Adrenal gland (tissue), 12 donors: ENCODE data around the gene MFN2. TPM values are rescaled to one million over a fixed set of nuclear protein-coding genes. Genes with fewer than 3 reads are reported as not detected.
"Not testable (repeated sequence)": the region's sequence is repeated elsewhere in the genome, so short reads cannot be mapped to it uniquely, and the experiment has no call there.

Source experiments
- DNase-seq, 7 donors: peaks; one replicate each; pipeline ENCODE4 v3.0.0-alpha.2; 2019 to 2020
- H3K27ac ChIP-seq, 5 donors: fragments of 200-600 bp; sonication (generic) in 4 of 5; 1 replicate in 3 of 5; 2 replicates in 2 of 5; pipeline versions ENCODE4 v1.5.1 to v1.8.0; 2016 to 2020; ENCODE audit warnings: mild to moderate bottlenecking in 1 of 5
- H3K27me3 ChIP-seq: fragments of 200-600 bp; 2 replicates; pipeline ENCODE4 v1.8.0; 2021
- H3K36me3 ChIP-seq, 2 donors: fragments of 200-600 bp; replicated peaks in 1 of 2; 1 replicate in 1 of 2; 2 replicates in 1 of 2; pipeline versions ENCODE4 v1.5.1 to v1.8.0; 2018 to 2022
- H3K4me1 ChIP-seq, 2 donors: fragments of 200-600 bp; replicated peaks in 1 of 2; 1 replicate in 1 of 2; 2 replicates in 1 of 2; pipeline versions ENCODE4 v1.5.1 to v1.8.0; 2018 to 2021
- H3K4me3 ChIP-seq, 4 donors: fragments of 200-600 bp; sonication (generic) in 3 of 4; one replicate each; pipeline ENCODE4 v1.5.1; 2016 to 2018
- H3K9me3 ChIP-seq, 3 donors: fragments of 200-600 bp; sonication (generic) in 1 of 3; replicated peaks in 1 of 3; 1 replicate in 2 of 3; 2 replicates in 1 of 3; pipeline versions ENCODE4 v1.5.1 to v1.8.0; 2016 to 2021
- POLR2A ChIP-seq, 2 donors: fragments of 450-650 bp; IDR thresholded peaks; one replicate each; pipeline ENCODE4 v1.6.1; 2017; ENCODE audit warnings: antibody characterized with exemption in 2 of 2, mild to moderate bottlenecking in 2 of 2, moderate library complexity in 1 of 2
- WGBS, 4 donors: extraction: QIAGEN DNeasy Blood & Tissue Kit in 2 of 4; methylation state at CpG; one replicate each; pipeline versions ENCODE4 v1.1.5 to v1.1.7; 2013 to 2017; 5-methylcytosine and 5-hydroxymethylcytosine counted together
- intact Hi-C, 2 donors: fragments of 100-400 bp; cut with DNase I; formaldehyde crosslinking; loops; one replicate each; pipeline versions ENCODE4 v1.14.1 to v1.15.0; 2022 to 2023
- polyA plus RNA-seq, 3 donors: library from polyadenylated mRNA; stranded (reverse); fragments of 200-250 nt in 2 of 3; fragments of 350-450 nt in 1 of 3; fragmentation: Illumina TruSeq in 1 of 3; extraction: RNeasy Lipid Tissue Mini Kit (QIAGEN cat#74804) in 1 of 3; gene quantifications; one replicate each; pipeline ENCODE4 v1.2.3, GENCODE V29; 2013 to 2014
- total RNA-seq, 9 donors: library from RNA; depleted of rRNA in 4 of 9; stranded (reverse); fragments of >200 nt in 4 of 9; fragments of 120-200 nt in 1 of 9; fragmentation: NEBNext Ultra II Directional in 1 of 9; extraction: Animal tissue kit (Norgen Biotek cat#: 25700) in 1 of 9; gene quantifications; one replicate each; pipeline versions ENCODE4 v1.1.0 to v1.2.4, GENCODE V29; 2013 to 2023
- TF ChIP-seq, protein P1 (sequence below), 6 experiments: fragments of 450-650 bp in 4 of 6; fragments of 200-600 bp in 2 of 6; sonication (generic) in 1 of 6; IDR thresholded peaks; 1 replicate in 5 of 6; 2 replicates in 1 of 6; pipeline versions ENCODE4 v1.5.1 to v1.8.0; 2016 to 2021; ENCODE audit warnings: antibody characterized with exemption in 6 of 6, mild to moderate bottlenecking in 2 of 6, moderate library complexity in 1 of 6
- donor health status: healthy with polysubstance abuse.
- donor health status: Bipolar disorder and iron deficiency.
- donor health status: DM: yes; HTN: yes; CAD: no.
- donor health status: DM: no; HTN: no; CAD: no.
- donor health status: DM: no; HTN: no; CAD: no.
- donor health status: DM: yes; HTN: yes; CAD: no.

The MFN2 gene
- total and polyA plus RNA-seq, 12 donors, result 26.6 to 103 (median 63.5) TPM

DNA sequence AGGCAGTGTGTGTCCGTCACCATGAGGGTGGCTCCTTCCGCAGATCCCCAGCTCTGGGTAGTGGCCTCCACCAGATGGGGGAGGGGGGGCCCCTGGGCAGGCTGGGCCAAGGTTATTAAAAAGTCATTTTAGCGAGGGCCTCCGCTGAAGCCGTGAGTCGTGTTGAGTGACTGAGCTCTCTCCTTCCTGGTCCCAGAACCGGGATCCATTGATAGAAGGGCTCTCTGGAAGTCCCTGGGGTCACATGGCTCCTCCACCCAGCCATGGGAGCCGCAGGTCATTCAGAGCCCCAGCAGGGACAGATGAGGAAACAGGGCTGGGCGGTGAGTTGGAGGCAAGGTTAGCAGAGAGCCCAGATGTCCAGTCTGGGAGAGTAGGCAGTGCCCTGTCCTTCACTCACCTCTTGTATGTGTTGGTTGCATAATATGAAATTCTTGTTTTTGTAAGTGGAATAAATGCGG lies 51.9 kb downstream of the MFN2 start:
- Histone ChIP-seq H3K27ac (peak overlapping the region in 4 of 5 donors; percentile 36 to 56 (median 50)), H3K27me3 (no peaks in the 10 kb centered on the region), H3K36me3 (peaks cover 0 to 23% of the 10 kb centered on the region in 2 donors), H3K9me3 (no peaks in the 10 kb centered on the region), H3K4me1 (peaks cover 5 to 13% of the 10 kb centered on the region in 2 donors), H3K4me3 (no peak overlapping the region)
- WGBS, 4 donors, result 47 to 63% (median 51%) methylated on average over 4 to 10 of the region's 10 CpGs
- no peak for TF ChIP-seq POLR2A (IDR thresholded peaks at IDR 0.05)
- TF ChIP-seq, protein P1, sequence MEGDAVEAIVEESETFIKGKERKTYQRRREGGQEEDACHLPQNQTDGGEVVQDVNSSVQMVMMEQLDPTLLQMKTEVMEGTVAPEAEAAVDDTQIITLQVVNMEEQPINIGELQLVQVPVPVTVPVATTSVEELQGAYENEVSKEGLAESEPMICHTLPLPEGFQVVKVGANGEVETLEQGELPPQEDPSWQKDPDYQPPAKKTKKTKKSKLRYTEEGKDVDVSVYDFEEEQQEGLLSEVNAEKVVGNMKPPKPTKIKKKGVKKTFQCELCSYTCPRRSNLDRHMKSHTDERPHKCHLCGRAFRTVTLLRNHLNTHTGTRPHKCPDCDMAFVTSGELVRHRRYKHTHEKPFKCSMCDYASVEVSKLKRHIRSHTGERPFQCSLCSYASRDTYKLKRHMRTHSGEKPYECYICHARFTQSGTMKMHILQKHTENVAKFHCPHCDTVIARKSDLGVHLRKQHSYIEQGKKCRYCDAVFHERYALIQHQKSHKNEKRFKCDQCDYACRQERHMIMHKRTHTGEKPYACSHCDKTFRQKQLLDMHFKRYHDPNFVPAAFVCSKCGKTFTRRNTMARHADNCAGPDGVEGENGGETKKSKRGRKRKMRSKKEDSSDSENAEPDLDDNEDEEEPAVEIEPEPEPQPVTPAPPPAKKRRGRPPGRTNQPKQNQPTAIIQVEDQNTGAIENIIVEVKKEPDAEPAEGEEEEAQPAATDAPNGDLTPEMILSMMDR (IDR thresholded peaks at IDR 0.05), result no peak
- peak; percentile 38 to 83 (median 73) for DNase-seq
- intact Hi-C loops, result no loop called here

DNA sequence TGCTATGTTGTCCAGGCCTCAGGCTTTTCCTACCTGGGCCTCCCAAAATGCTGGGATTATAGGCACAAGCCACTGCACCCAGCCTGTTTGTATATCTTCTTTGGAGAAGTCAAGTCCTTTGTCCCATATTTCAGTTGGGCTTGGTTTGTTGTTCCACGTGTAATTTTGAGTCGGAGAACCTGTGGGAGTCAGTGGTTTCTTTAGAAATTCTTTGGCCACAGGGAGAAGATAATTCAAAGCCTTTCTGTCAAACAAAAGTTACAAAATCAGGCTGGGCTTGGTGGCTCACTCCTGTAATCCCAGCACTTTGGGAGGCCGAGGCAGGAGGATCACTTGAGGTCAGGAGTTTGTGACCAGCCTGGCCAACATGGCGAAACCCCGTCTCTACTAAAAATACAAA lies 53.2 kb downstream of the MFN2 start:
- 84 to 94% (median 90%) methylated on average over 5 of the region's 5 CpGs for WGBS, 4 donors
- H3K4me3 ChIP-seq, H3K27ac ChIP-seq, H3K9me3 ChIP-seq, DNase-seq, intact Hi-C loops, H3K27me3 ChIP-seq: not testable (repeated sequence)
- Histone ChIP-seq H3K36me3 (peaks cover 0 to 17% of the 10 kb centered on the region in 2 donors), H3K4me1 (peaks cover 5 to 13% of the 10 kb centered on the region in 2 donors)

DNA sequence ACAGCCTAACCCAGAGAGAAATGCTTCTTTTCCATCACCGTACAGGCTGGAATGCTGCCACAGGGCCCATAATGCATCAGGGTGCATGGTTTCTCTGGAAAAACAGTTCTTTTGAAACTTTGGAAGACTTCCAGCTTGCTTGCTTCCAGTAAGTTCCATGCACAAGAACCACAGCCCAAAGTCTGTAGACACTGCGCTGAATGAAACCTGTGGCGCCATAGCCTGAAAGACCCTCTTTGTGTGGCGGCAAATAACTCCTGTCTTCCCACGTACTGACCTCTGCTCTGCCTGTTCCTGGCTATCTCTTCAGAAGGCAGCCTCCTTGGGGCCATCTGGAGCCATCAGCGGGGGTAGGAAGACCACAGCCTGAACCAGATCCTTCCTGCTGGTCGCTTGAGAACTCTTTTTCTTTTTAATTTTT lies 54.1 kb downstream of the MFN2 start:
- H3K36me3 ChIP-seq, result peaks cover 0 to 9% of the 10 kb centered on the region in 2 donors
- peaks cover 5 to 13% of the 10 kb centered on the region in 2 donors for H3K4me1 ChIP-seq
- H3K27me3 ChIP-seq, result no peaks in the 10 kb centered on the region
- DNase-seq, result peak in 2 of 7 donors; percentile 37 to 44
- no peak overlapping the region for H3K27ac ChIP-seq
- intact Hi-C loops, result no loop called here
- WGBS, 4 donors, result 65 to 78% (median 72%) methylated on average over 6 to 7 of the region's 7 CpGs
- no peaks in the 10 kb centered on the region for H3K9me3 ChIP-seq
- H3K4me3 ChIP-seq, result no peak overlapping the region
- TF ChIP-seq, protein P1 (IDR thresholded peaks at IDR 0.05), result no peak
- TF ChIP-seq POLR2A (IDR thresholded peaks at IDR 0.05), result no peak

DNA sequence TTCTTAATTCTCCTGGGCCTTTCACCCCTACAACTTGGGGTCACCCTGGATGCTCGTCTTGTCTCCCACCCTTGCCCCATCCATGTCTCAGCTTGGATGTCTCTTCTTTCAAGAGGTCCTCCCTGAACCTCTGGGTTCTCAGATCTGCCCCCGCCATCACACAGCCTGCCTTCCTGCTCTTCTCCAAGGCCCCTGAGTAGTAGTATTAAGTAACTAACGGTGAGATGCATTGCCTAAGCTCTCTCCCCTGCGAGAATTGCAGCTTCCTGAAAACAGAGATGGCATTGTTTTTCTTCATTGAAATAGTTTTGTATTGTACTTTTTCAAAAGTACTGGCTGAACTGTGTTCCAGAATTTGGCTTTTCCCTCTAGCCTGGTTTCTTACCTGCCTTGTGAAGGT lies 55.1 kb downstream of the MFN2 start:
- Histone ChIP-seq H3K27me3 (no peaks in the 10 kb centered on the region), H3K4me1 (peaks cover 5 to 13% of the 10 kb centered on the region in 2 donors), H3K4me3 (no peak overlapping the region), H3K36me3 (no peaks in the 10 kb centered on the region), H3K27ac (no peak overlapping the region), H3K9me3 (no peaks in the 10 kb centered on the region)
- no peak for DNase-seq
- TF ChIP-seq POLR2A (IDR thresholded peaks at IDR 0.05), result no peak
- TF ChIP-seq, protein P1 (IDR thresholded peaks at IDR 0.05), result no peak
- WGBS, 4 donors, result 71 to 88% (median 75%) methylated on average over 4 of the region's 4 CpGs
- intact Hi-C loops, result no loop called here
